PC-9 (cell line): ENCODE measurements around the gene RNASE8.

Experiments
- EZH2 ChIP-seq: fragments of 200-600 bp; sonication (generic); IDR thresholded peaks from 2 replicates; pipeline ENCODE4 v1.8.0; 2017; ENCODE audit warnings: antibody characterized with exemption, low read depth
- TF ChIP-seq, protein P1 (sequence below): fragments of 200-600 bp; sonication (generic); conservative IDR thresholded peaks from 2 replicates; pipeline ENCODE4 v1.6.1; 2017; ENCODE audit warnings: mixed run types, antibody characterized with exemption, mild to moderate bottlenecking, moderate library complexity

- TF ChIP-seq, protein P1, sequence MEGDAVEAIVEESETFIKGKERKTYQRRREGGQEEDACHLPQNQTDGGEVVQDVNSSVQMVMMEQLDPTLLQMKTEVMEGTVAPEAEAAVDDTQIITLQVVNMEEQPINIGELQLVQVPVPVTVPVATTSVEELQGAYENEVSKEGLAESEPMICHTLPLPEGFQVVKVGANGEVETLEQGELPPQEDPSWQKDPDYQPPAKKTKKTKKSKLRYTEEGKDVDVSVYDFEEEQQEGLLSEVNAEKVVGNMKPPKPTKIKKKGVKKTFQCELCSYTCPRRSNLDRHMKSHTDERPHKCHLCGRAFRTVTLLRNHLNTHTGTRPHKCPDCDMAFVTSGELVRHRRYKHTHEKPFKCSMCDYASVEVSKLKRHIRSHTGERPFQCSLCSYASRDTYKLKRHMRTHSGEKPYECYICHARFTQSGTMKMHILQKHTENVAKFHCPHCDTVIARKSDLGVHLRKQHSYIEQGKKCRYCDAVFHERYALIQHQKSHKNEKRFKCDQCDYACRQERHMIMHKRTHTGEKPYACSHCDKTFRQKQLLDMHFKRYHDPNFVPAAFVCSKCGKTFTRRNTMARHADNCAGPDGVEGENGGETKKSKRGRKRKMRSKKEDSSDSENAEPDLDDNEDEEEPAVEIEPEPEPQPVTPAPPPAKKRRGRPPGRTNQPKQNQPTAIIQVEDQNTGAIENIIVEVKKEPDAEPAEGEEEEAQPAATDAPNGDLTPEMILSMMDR = no peak
- TF ChIP-seq EZH2 = no peak
Observed at GRCh38 chr14:21043387-21043973, 14.1 kb upstream of the RNASE8 start.
